Stimulated activated CD4-positive, alpha-beta T cell treated with anti-CD3 and anti-CD28 coated beads, Interleukin-15, amount 100 ng/mL, for 1 hour (primary cell): ENCODE results near the gene ALPK1.
"Not testable (repeated sequence)": the region's sequence is repeated elsewhere in the genome, so short reads cannot be mapped to it uniquely, and the experiment has no call there.

Experiments used
- DNase-seq, 2 donors: peaks; one replicate each; pipeline ENCODE4 v3.0.0-alpha.2; 2020; ENCODE audit warnings: low read depth in 1 of 2, low spot score in 1 of 2

ALPK1 gene

DNA sequence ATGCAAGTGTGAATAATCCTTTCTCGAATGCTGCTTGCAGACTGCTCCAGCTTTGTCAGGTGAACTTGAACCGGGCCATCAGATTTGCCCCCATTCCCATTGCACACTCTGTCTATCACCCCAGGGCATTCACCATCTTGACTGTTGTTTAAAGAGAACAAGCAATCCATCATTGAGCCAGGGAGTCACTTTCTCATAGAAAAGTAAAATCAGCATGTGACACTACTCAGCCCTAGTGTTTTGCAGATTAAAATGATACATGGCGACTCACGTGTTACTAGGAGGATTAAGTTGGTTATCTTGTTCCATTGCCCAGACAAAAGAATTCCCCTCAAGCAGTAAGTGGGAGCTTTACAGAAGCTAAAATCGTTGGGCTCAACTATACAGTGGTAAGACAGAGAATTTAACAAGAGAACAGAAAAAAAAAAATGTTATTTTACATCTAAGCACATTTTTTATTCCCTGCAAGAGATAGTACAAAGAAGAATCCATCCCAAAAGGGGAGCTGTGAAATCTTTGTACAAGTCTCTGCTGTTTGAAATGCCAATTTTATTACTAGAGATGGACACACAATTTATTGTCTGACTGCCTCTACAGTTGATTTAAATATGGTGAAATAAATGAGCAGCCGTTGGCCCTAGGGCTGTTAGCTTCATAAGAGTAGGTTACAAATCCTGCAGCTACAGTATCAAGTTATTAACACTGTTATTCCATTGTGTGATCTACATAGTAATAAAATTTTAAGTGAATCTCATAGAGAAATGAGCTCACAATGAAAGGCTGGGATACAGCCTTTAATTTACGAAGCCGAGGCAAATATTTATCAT lies 151.3 kb downstream of the ALPK1 start:
- no peak for DNase-seq

DNA sequence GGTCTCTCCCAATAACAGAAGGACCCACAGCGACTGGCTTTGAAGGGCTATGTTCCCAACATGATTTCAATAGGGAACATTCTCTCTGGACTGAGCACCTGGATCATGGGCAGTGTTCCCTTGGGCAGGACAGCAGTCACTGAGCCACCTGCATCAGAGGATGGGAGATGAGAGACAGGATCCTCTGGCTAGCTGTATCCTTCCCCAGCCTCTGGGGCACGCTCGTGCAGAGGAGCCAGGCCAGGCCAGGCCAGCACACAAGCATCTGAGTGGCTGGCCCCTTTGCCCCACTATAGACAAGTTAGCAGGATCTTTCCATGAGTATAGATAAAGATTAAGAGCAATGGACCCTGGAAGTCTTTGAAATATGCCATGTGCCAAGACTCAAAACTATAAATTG lies 152.5 kb downstream of the ALPK1 start:
- no peak for DNase-seq

DNA sequence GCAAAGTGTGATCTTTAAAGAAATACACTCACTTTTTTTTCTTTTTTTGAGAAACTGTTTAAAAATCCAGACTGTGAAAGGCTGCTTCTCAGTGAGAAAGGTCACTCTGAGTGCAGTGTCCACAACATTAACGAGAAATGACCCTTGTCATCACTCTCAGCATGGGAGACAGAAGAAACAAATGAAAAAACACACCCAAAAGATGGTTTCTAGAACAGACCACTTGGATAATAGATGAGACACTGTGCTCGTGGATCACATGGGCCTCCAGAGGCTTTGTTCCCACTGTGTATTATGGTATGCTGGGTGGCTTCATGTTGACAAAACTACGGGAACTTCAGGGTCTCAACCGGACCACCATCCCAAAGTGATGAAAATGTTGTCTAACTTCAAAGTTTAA lies 153.9 kb downstream of the ALPK1 start:
- no peak for DNase-seq

DNA sequence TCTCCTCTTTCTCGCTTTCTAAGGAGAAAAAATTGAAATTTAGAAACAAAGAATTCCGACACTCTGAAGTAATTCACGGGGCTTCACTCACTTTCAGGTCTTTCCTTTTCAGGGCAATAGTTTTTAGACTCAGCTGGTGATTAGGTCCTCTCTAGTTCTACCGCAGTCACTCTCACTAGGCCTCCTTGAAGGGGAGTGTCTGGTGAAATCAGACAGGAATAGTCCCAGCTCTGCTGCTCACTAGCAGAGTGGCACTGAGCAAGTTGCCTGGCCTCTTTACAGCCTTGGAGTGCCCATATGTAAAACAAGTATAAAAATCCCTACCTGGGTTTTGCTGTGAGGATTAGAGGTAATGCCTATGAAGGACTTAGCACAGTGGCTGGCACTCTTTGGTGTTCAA lies 154.7 kb downstream of the ALPK1 start:
- no peak for DNase-seq

DNA sequence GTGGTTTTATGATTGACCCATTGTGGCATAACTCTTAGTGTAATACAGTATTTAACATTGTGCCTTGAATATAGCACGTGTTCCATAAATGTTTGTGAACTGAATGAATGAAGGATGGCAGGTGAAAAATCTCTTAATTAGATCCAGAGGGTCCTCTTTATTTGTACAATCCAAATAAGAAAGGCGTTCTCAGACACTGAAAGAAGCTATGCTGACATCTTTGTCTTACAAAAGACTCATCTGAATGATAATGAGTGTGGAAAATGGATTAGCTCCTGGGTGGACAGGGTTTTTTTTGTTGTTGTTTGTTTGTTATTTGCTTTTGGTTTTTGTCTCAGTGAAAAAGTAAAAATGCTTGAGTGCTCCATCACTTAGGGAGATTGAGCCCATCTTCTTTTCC lies 156.2 kb downstream of the ALPK1 start:
- no peak for DNase-seq

DNA sequence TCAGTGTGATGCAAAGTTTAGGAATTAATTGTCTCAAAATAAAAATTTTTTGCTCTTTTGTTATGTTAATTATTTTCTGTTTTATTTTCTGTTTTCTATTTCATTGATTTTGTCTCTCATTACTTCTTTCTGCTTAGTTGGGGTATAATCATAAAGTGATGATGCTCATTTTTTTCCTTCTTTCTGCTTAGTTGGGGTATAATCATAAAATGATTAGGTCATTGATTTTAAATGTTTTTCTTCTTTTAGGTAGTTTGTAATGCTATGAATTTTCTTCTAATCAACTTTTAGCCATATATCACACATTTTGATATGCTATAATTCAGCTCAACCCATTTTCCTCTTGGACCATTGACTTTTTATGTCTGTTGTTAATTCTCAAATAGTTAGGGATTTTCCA lies 175.1 kb downstream of the ALPK1 start:
- no peak for DNase-seq

DNA sequence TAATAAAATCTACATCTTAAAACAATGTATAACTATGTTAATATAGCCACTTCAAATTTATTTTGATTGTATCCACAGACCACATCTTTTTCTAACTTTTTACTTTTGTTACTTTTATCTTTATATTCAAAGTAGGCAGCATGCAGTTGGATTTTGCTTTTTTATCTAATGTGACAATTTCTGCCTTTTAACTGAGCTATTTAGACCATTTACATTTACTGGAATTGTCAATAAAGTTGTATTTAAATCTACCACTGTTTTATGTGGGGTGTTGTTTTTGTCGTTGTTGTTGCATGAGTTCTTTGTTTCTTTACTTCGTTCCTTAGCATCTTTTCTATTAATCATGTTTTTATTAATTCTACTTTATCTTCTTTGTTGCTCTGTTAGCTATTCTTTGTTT lies 176.8 kb downstream of the ALPK1 start:
- DNase-seq = no peak

DNA sequence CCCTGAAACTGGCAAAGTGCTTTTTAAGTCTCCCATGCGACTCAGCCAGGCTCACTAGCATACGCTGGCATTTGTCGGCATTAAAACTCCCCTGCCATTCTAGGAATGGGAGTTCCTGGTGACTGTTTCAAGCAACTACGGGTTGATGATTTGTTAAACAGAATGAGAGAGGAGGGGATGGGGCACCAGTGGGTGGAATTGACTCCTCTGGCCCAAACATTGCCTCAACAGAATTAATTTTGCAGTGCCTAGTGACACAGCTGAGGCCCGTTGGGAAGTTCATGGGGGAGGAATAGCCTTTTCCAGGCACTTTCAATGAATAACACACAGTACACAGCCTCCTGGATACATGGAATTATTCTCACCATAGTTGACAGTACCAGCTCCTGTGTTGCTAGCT lies 188.8 kb downstream of the ALPK1 start:
- no peak for DNase-seq

DNA sequence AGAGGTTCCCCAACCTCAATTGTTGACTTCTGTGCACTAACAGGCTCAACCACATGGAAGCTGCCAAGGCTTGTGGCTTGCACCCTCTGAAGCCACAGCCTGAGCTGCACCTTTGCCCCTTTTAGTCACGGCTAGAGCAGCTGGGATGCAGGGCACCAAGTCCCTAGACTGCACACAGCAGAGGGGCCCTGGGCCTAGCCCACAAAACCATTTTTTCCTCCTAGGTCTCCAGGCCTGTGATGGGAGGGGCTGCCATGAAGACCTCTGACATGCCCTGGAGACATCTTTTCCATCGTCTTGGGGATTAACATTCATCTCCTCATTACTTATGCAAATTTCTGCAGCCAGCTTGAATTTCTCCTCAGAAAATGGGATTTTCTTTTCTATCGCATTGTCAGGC lies 193.6 kb downstream of the ALPK1 start:
- not testable (repeated sequence) for DNase-seq
